ENCODE measurements around the gene SCFD1. TPM values are rescaled to one million over a fixed set of nuclear protein-coding genes. Genes with fewer than 3 reads are reported as not detected.

SCFD1 gene, protein sequence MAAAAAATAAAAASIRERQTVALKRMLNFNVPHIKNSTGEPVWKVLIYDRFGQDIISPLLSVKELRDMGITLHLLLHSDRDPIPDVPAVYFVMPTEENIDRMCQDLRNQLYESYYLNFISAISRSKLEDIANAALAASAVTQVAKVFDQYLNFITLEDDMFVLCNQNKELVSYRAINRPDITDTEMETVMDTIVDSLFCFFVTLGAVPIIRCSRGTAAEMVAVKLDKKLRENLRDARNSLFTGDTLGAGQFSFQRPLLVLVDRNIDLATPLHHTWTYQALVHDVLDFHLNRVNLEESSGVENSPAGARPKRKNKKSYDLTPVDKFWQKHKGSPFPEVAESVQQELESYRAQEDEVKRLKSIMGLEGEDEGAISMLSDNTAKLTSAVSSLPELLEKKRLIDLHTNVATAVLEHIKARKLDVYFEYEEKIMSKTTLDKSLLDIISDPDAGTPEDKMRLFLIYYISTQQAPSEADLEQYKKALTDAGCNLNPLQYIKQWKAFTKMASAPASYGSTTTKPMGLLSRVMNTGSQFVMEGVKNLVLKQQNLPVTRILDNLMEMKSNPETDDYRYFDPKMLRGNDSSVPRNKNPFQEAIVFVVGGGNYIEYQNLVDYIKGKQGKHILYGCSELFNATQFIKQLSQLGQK
- total RNA-seq (10 to 100 TPM; 68.2 to 82.1 TPM), polyA plus RNA-seq (10 to 100 TPM; 24.6 to 37.0 TPM)

GRCh38 chr14:30621940-30622830, at the start of gene SCFD1:
Gene SCFD1, plus strand, starts transcription at chr14:30622319. Its CDS starts 20 bp downstream, at chr14:30622339.
- Histone ChIP-seq H3K36me3 (ENCODE audit: control insufficient read depth in 4 of 4, insufficient read depth in 3 of 4, low read depth in 1 of 4, low read length in 3 of 4) (peaks cover 0 to 4% (median 0%) of the 10 kb centered on the region in 4 donors), H3K9me3 (ENCODE audit: control insufficient read depth in 4 of 4, low read length in 3 of 4) (no peaks in the 10 kb centered on the region), H3K27ac (ENCODE audit: low read depth in 1 of 2, low read length in 2 of 2) (peak within 1 kb of the TSS; percentile 77 to 79), H3K4me3 (ENCODE audit: low read depth in 1 of 3, low read length in 3 of 3) (peak within 1 kb of the TSS; percentile 66 to 96 (median 87)), H3K27me3 (ENCODE audit: control insufficient read depth in 4 of 4, insufficient read depth in 4 of 4, low read length in 3 of 4) (no peaks in the 10 kb centered on the region), H3K4me1 (ENCODE audit: control insufficient read depth in 4 of 4, insufficient read depth in 4 of 4, low read length in 3 of 4) (peaks cover 2 to 24% (median 14%) of the 10 kb centered on the region in 4 donors), H3K9ac (ENCODE audit: low read depth in 1 of 2, low read length in 2 of 2) (peak within 1 kb of the TSS; percentile 82 to 99)
- TF ChIP-seq RXRA (IDR thresholded peaks at IDR 0.05): peak in 1 of 2 donors; percentile 34
- TF ChIP-seq ATF3 (IDR thresholded peaks at IDR 0.05): no peak
- TF ChIP-seq YY1 (IDR thresholded peaks at IDR 0.05): peak; percentile 99
- TF ChIP-seq FOXA1 (IDR thresholded peaks at IDR 0.05): no peak
- TF ChIP-seq HNF4G (IDR thresholded peaks at IDR 0.05): peak; percentile 23
- TF ChIP-seq SP1 (IDR thresholded peaks at IDR 0.05): peak; percentile 45
- no peak for TF ChIP-seq EGR1 (IDR thresholded peaks at IDR 0.05; ENCODE audit: low read depth in 2 of 2)
- TF ChIP-seq FOXA2 (IDR thresholded peaks at IDR 0.05): no peak
- TF ChIP-seq, protein P1, sequence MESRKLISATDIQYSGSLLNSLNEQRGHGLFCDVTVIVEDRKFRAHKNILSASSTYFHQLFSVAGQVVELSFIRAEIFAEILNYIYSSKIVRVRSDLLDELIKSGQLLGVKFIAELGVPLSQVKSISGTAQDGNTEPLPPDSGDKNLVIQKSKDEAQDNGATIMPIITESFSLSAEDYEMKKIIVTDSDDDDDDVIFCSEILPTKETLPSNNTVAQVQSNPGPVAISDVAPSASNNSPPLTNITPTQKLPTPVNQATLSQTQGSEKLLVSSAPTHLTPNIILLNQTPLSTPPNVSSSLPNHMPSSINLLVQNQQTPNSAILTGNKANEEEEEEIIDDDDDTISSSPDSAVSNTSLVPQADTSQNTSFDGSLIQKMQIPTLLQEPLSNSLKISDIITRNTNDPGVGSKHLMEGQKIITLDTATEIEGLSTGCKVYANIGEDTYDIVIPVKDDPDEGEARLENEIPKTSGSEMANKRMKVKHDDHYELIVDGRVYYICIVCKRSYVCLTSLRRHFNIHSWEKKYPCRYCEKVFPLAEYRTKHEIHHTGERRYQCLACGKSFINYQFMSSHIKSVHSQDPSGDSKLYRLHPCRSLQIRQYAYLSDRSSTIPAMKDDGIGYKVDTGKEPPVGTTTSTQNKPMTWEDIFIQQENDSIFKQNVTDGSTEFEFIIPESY (IDR thresholded peaks at IDR 0.05): peak; percentile 37
- TF ChIP-seq RAD21 (IDR thresholded peaks at IDR 0.05): no peak
- TF ChIP-seq GABPA (IDR thresholded peaks at IDR 0.05 in 1 of 2, conservative IDR thresholded peaks at IDR 0.05 in 1 of 2): peak; percentile 79 to 94
- TF ChIP-seq MAX (IDR thresholded peaks at IDR 0.05): peak; percentile 74
- TF ChIP-seq HNF4A (conservative IDR thresholded peaks at IDR 0.05): peak; percentile 67 to 83
- TF ChIP-seq, protein P2, sequence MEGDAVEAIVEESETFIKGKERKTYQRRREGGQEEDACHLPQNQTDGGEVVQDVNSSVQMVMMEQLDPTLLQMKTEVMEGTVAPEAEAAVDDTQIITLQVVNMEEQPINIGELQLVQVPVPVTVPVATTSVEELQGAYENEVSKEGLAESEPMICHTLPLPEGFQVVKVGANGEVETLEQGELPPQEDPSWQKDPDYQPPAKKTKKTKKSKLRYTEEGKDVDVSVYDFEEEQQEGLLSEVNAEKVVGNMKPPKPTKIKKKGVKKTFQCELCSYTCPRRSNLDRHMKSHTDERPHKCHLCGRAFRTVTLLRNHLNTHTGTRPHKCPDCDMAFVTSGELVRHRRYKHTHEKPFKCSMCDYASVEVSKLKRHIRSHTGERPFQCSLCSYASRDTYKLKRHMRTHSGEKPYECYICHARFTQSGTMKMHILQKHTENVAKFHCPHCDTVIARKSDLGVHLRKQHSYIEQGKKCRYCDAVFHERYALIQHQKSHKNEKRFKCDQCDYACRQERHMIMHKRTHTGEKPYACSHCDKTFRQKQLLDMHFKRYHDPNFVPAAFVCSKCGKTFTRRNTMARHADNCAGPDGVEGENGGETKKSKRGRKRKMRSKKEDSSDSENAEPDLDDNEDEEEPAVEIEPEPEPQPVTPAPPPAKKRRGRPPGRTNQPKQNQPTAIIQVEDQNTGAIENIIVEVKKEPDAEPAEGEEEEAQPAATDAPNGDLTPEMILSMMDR (IDR thresholded peaks at IDR 0.05; ENCODE audit: low read depth, low read length, missing input control): no peak
- peak in 1 of 2 donors; percentile 48 for TF ChIP-seq JUND (IDR thresholded peaks at IDR 0.05)
- TF ChIP-seq NR2F2 (IDR thresholded peaks at IDR 0.05): peak; percentile 55
- peak; percentile 43 for TF ChIP-seq REST (IDR thresholded peaks at IDR 0.05)
- TF ChIP-seq TAF1 (conservative IDR thresholded peaks at IDR 0.05): peak; percentile 95
- DNase-seq (ENCODE audit: low spot score): peak; percentile 93
- WGBS: under 1% methylated on average over 35 of the region's 35 CpGs
